HFFc6 (cell line): Measurements from ENCODE around the gene B3GALNT2. TPM values are rescaled to one million over a fixed set of nuclear protein-coding genes. Genes with fewer than 3 reads are reported as not detected.

ENCODE experiments used
- DNase-seq: peaks from one replicate; pipeline ENCODE4 v3.0.0-alpha.2; 2018
- H3K27ac Mint-ChIP-seq: 2 replicates; pipeline ENCODE4 v1.8.0; 2020; ENCODE audit warnings: mild to moderate bottlenecking, mixed read lengths
- H3K27me3 Mint-ChIP-seq: 2 replicates; pipeline ENCODE4 v1.8.0; 2021; ENCODE audit warnings: mild to moderate bottlenecking, moderate library complexity, mixed read lengths; ENCODE audit not compliant: insufficient read depth
- H3K36me3 Mint-ChIP-seq: 2 replicates; pipeline ENCODE4 v1.8.0; 2021; ENCODE audit warnings: low read depth, mixed read lengths
- H3K4me1 Mint-ChIP-seq: 2 replicates; pipeline ENCODE4 v1.8.0; 2020; ENCODE audit warnings: low read depth, mixed read lengths
- H3K4me3 Mint-ChIP-seq: 2 replicates; pipeline ENCODE4 v1.8.0; 2020; ENCODE audit warnings: mild to moderate bottlenecking, moderate library complexity, mixed read lengths
- H3K9me3 Mint-ChIP-seq: 2 replicates; pipeline ENCODE4 v1.8.0; 2020; ENCODE audit warnings: mild to moderate bottlenecking, mixed read lengths
- total RNA-seq, 6 experiments: library from RNA; stranded (reverse); fragmentation: NEBNext Ultra II Directional; extraction: Animal tissue kit (Norgen Biotek cat#: 25700); gene quantifications; 2 replicates in 1 of 6; 3 replicates in 5 of 6; pipeline ENCODE4 v1.2.3, GENCODE V29; 2021
- TF ChIP-seq, protein P1 (sequence below): fragments of 200-600 bp; sonication (generic); IDR thresholded peaks from 2 replicates; pipeline ENCODE4 v1.5.0; 2021; ENCODE audit warnings: antibody characterized with exemption, mild to moderate bottlenecking

Gene B3GALNT2
- total RNA-seq, 6 experiments from 2014 or later: 27.1 to 32.5 (median 29.6) TPM

DNA sequence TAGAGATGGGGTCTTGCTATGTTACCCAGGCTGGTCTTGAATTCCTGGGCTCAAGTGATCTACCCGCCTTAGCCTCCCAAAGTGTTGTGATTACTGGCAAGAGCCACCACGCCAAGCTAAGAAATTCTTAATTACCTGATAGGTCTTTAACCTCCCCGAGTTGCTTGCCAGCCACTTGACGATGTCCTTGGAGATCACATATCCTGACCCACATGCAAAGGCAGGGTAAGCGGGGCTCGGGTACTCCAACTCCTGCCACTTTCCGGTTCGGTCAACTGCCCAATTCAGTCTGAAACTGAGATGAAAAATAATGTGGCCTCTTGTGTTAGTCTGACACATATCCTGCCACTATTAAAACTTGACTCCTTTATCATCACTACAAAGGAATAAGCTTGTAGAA lies 50.2 kb downstream of the B3GALNT2 start:
- Mint-ChIP-seq H3K27ac (no peak overlapping the region), H3K4me3 (no peak overlapping the region), H3K9me3 (no peaks in the 10 kb centered on the region), H3K27me3 (no peaks in the 10 kb centered on the region; the same call in 1 of the 2 replicates), H3K4me1 (no peaks in the 10 kb centered on the region), H3K36me3 (peaks cover 21% of the 10 kb centered on the region)
- no peak for DNase-seq
- TF ChIP-seq, protein P1, sequence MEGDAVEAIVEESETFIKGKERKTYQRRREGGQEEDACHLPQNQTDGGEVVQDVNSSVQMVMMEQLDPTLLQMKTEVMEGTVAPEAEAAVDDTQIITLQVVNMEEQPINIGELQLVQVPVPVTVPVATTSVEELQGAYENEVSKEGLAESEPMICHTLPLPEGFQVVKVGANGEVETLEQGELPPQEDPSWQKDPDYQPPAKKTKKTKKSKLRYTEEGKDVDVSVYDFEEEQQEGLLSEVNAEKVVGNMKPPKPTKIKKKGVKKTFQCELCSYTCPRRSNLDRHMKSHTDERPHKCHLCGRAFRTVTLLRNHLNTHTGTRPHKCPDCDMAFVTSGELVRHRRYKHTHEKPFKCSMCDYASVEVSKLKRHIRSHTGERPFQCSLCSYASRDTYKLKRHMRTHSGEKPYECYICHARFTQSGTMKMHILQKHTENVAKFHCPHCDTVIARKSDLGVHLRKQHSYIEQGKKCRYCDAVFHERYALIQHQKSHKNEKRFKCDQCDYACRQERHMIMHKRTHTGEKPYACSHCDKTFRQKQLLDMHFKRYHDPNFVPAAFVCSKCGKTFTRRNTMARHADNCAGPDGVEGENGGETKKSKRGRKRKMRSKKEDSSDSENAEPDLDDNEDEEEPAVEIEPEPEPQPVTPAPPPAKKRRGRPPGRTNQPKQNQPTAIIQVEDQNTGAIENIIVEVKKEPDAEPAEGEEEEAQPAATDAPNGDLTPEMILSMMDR: no peak

DNA sequence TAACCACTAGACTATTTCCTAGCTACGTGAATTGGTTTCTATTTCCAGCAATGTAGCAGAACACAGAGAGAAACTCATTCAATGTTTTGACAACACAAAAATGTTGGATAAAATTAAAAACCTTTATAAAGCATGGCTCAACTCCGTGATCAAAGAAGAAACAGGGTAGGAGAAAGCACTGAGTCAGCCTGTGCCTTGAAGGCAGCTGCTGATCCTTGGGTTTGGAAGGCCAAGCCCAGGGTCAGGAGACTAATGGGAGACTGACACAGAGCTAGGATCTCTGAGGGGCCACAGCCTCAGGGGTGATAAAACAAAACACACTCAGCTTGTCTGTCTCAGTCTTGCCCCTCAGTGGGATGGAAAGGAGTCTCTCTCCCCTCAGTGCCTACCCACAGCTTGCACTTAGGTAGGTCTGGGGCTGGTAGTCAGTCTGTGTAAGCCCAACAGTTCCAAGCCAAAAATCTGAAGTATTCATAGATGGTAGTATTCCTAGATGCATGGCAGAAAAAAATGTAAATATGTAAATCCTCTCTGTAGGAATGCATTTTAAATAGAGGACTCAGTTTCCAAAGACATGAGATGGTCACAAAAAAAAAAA lies 53.3 kb downstream of the B3GALNT2 start:
- TF ChIP-seq, protein P1: no peak
- DNase-seq: no peak
- Mint-ChIP-seq H3K27ac (peak overlapping the region; percentile 1; the same call in 1 of the 2 replicates), H3K36me3 (peaks cover 32% of the 10 kb centered on the region), H3K27me3 (no peaks in the 10 kb centered on the region; the same call in 1 of the 2 replicates), H3K9me3 (no peaks in the 10 kb centered on the region), H3K4me1 (no peaks in the 10 kb centered on the region), H3K4me3 (no peak overlapping the region)

DNA sequence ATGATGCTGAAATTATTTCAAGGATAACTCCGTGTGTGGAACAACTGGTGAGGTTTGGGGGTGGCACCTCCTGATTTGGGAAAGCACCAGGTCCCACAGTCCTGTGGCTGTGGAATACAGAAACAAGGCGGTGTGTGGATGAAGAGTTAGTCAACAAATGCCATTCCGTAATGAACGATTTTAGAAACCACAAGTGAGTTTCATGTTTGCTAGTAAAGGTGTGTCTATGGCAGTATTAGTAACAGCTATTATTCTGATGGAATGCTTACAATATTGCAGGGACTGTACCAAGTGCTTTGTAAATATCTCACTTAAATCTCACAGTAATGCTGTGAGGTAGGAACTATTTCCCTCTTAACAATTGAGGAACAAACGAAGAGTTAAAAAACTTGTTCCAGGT lies 53.8 kb downstream of the B3GALNT2 start:
- Mint-ChIP-seq H3K4me1 (no peaks in the 10 kb centered on the region), H3K9me3 (no peaks in the 10 kb centered on the region), H3K4me3 (no peak overlapping the region), H3K27ac (no peak overlapping the region), H3K27me3 (no peaks in the 10 kb centered on the region; the same call in 1 of the 2 replicates), H3K36me3 (peaks cover 32% of the 10 kb centered on the region)
- TF ChIP-seq, protein P1: no peak
- no peak for DNase-seq

DNA sequence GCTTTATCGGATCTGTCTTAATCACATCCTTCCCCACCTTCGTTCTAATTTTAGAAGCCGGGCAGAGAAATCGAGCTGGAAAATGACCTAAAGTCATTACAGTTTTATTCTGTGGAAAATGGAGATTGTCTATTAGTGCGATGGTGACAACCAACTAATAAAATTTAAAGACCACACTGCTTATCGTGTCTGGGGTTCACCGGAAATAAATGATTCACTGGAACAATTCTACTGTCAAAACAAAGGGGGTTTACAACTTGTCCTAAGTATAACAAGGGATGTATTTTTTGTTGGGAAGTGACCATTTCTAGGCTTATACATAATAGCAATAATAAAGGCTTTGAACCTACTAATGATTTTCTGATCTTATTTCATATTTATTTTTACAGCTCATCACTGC lies 55.6 kb downstream of the B3GALNT2 start:
- TF ChIP-seq, protein P1: no peak
- Mint-ChIP-seq H3K27me3 (no peaks in the 10 kb centered on the region; the same call in 1 of the 2 replicates), H3K36me3 (peaks cover 40% of the 10 kb centered on the region), H3K4me1 (peaks cover under 1% of the 10 kb centered on the region; the same call in 1 of the 2 replicates), H3K4me3 (no peak overlapping the region), H3K27ac (no peak overlapping the region), H3K9me3 (no peaks in the 10 kb centered on the region)
- no peak for DNase-seq

DNA sequence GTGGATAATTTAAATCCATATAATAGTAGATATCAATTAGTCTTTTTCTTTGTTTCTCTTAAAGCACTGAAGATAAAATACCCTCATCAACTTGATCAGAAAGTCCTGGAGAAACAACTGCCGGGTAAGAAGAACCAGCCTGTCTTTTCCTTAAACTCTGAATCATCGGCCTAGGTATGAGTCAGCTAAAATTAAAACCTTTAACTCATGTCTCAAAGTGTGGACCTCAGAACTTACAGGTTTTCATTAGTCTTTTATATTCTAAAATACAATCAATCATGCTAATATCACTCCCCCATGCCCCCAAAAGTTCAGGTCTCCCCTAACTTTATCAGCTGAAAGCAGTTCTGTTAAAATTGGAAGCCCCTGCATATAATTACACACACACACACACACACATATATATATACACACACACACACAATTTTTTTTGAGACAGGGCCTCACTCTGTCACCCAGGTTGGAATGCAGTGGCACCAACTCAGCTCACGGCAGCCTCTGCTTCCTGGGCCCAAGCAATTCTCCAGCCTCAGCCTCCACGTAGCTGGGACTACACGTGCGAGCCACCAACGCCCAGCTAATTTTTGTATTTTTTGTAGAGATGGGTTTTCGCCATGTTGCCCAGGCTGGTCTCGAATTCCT lies 61.3 kb downstream of the B3GALNT2 start:
- peaks cover 16% of the 10 kb centered on the region for H3K4me1 Mint-ChIP-seq
- no peaks in the 10 kb centered on the region for H3K27me3 Mint-ChIP-seq
- H3K4me3 Mint-ChIP-seq: peak overlapping the region; percentile 13; the same call in 1 of the 2 replicates
- TF ChIP-seq, protein P1: no peak
- peak; percentile 68 for DNase-seq
- H3K27ac Mint-ChIP-seq: peak overlapping the region; percentile 81
- peaks cover 35% of the 10 kb centered on the region for H3K36me3 Mint-ChIP-seq
- no peaks in the 10 kb centered on the region for H3K9me3 Mint-ChIP-seq
